Measurements from ENCODE around the gene KCTD15.

GRCh38 chr19:33808399-33808798 lies 11.7 kb downstream of the KCTD15 start:
- TF ChIP-seq ESRRG (CRISPR knock-in tag; IDR thresholded peaks at IDR 0.05) (no peak), BACH2 (CRISPR knock-in tag; IDR thresholded peaks at IDR 0.05; ENCODE audit: borderline replicate concordance) (no peak), CSDC2 (CRISPR knock-in tag; IDR thresholded peaks at IDR 0.05) (no peak), TOX (CRISPR knock-in tag; IDR thresholded peaks at IDR 0.05; ENCODE audit: borderline replicate concordance) (no peak), ZNF8 (CRISPR knock-in tag; IDR thresholded peaks at IDR 0.05) (no peak), ZFP30 (CRISPR knock-in tag; IDR thresholded peaks at IDR 0.05) (no peak)
